WTC11 (cell line): Measurements from ENCODE around the gene VEZT. TPM values are rescaled to one million over a fixed set of nuclear protein-coding genes. Genes with fewer than 3 reads are reported as not detected.

ENCODE experiments used
- ATAC-seq: fragments of 200-7000 bp; cut with Tn5 transposase; 2 replicates; pipeline ENCODE4 v1.10.0; 2021; ENCODE audit warnings: mild to moderate bottlenecking, moderate library complexity
- CTCF ChIA-PET: fragments of 300-600 bp; sonication (Branson Sonifier 250); formaldehyde crosslinking; loops from one replicate; lab custom pipeline; 2021; ENCODE audit warnings: antibody characterized with exemption; lab: Charles Lee
- POLR2A ChIA-PET: fragments of 350-600 bp; sonication (Branson Sonifier 250); formaldehyde crosslinking; loops from one replicate; lab custom pipeline; 2021; ENCODE audit warnings: antibody characterized with exemption; lab: Charles Lee
- DNase-seq: peaks from one replicate; pipeline ENCODE4 v3.0.0; 2021; ENCODE audit warnings: low spot score
- H3K27ac Mint-ChIP-seq: 2 replicates; pipeline ENCODE4 v1.8.0; 2021; ENCODE audit warnings: mixed read lengths
- H3K27me3 Mint-ChIP-seq: 2 replicates; pipeline ENCODE4 v1.8.0; 2021; ENCODE audit warnings: low read depth, mild to moderate bottlenecking, moderate library complexity, mixed read lengths
- H3K36me3 Mint-ChIP-seq: 2 replicates; pipeline ENCODE4 v1.8.0; 2021; ENCODE audit warnings: mixed read lengths
- H3K4me1 Mint-ChIP-seq: 2 replicates; pipeline ENCODE4 v1.8.0; 2022; ENCODE audit warnings: mixed read lengths
- H3K4me3 Mint-ChIP-seq: 2 replicates; pipeline ENCODE4 v1.8.0; 2021; ENCODE audit warnings: mild to moderate bottlenecking, moderate library complexity, mixed read lengths
- H3K9me3 Mint-ChIP-seq: 2 replicates; pipeline ENCODE4 v1.8.0; 2021; ENCODE audit warnings: mixed read lengths
- CREB1 ChIP-seq: sonication (generic); formaldehyde crosslinking; IDR thresholded peaks from 2 replicates; pipeline ENCODE4 v1.8.0; 2023; ENCODE audit warnings: mild to moderate bottlenecking, missing genetic modification reagents
- FOXJ3 ChIP-seq: sonication (generic); formaldehyde crosslinking; IDR thresholded peaks from 2 replicates; pipeline ENCODE4 v1.9.0; 2021; ENCODE audit warnings: missing genetic modification reagents, mild to moderate bottlenecking, borderline replicate concordance
- GRHL2 ChIP-seq: fragments of 250-450 bp; sonication (Bioruptor Pico); IDR thresholded peaks from 2 replicates; pipeline ENCODE4 v1.8.0; 2022; ENCODE audit warnings: mild to moderate bottlenecking, moderate library complexity; ENCODE audit not compliant: insufficient replicate concordance, severe bottlenecking
- MXD4 ChIP-seq: fragments of 250-450 bp; sonication (Bioruptor Pico); IDR thresholded peaks from 2 replicates; pipeline ENCODE4 v1.8.0; 2021; ENCODE audit warnings: mild to moderate bottlenecking, moderate library complexity, borderline replicate concordance
- NFATC4 ChIP-seq: fragments of 250-450 bp; sonication (Bioruptor Pico); IDR thresholded peaks from 2 replicates; pipeline ENCODE4 v1.9.0; 2021; ENCODE audit warnings: mild to moderate bottlenecking
- NFE2L1 ChIP-seq: sonication (generic); formaldehyde crosslinking; IDR thresholded peaks from 2 replicates; pipeline ENCODE4 v1.8.1; 2023; ENCODE audit warnings: missing genetic modification reagents
- NR1H2 ChIP-seq: sonication (generic); formaldehyde crosslinking; IDR thresholded peaks from 2 replicates; pipeline ENCODE4 v1.9.0; 2021; ENCODE audit warnings: mild to moderate bottlenecking, moderate library complexity, missing genetic modification reagents
- RELA ChIP-seq: sonication (generic); formaldehyde crosslinking; IDR thresholded peaks from 2 replicates; pipeline ENCODE4 v1.8.1; 2022; ENCODE audit warnings: missing genetic modification reagents, mild to moderate bottlenecking, borderline replicate concordance
- RORB ChIP-seq: fragments of 250-450 bp; sonication (Bioruptor Pico); IDR thresholded peaks from 2 replicates; pipeline ENCODE4 v1.9.0; 2021; ENCODE audit warnings: mild to moderate bottlenecking
- SOX15 ChIP-seq: fragments of 250-450 bp; sonication (Bioruptor Pico); IDR thresholded peaks from 2 replicates; pipeline ENCODE4 v1.9.0; 2021; ENCODE audit warnings: mild to moderate bottlenecking
- TP53 ChIP-seq: sonication (generic); formaldehyde crosslinking; IDR thresholded peaks from 2 replicates; pipeline ENCODE4 v1.8.1; 2023; ENCODE audit warnings: mild to moderate bottlenecking, missing genetic modification reagents
- ZNF121 ChIP-seq: sonication (generic); formaldehyde crosslinking; IDR thresholded peaks from 2 replicates; pipeline ENCODE4 v1.8.0; 2023; ENCODE audit warnings: missing genetic modification reagents
- ZNF232 ChIP-seq: sonication (generic); formaldehyde crosslinking; IDR thresholded peaks from 2 replicates; pipeline ENCODE4 v1.8.0; 2022; ENCODE audit warnings: mild to moderate bottlenecking, missing genetic modification reagents
- ZNF317 ChIP-seq: sonication (generic); formaldehyde crosslinking; IDR thresholded peaks from 2 replicates; pipeline ENCODE4 v1.8.1; 2023; ENCODE audit warnings: low read depth, mild to moderate bottlenecking, moderate library complexity, missing genetic modification reagents, borderline replicate concordance
- ZNF396 ChIP-seq: fragments of 250-450 bp; sonication (Bioruptor Pico); IDR thresholded peaks from 2 replicates; pipeline ENCODE4 v1.8.0; 2021; ENCODE audit warnings: mild to moderate bottlenecking, moderate library complexity, borderline replicate concordance
- ZNF423 ChIP-seq: fragments of 250-450 bp; sonication (Bioruptor Pico); IDR thresholded peaks from 2 replicates; pipeline ENCODE4 v2.1.2; 2022; ENCODE audit warnings: mild to moderate bottlenecking, moderate library complexity
- total RNA-seq: library from RNA; stranded (reverse); gene quantifications from 3 replicates; pipeline ENCODE4 v1.2.3, GENCODE V29; 2021
- TF ChIP-seq, protein P1 (sequence below): fragments of 250-450 bp; sonication (Bioruptor Pico); conservative IDR thresholded peaks from 2 replicates; pipeline ENCODE4 v1.9.0; 2021; ENCODE audit warnings: mild to moderate bottlenecking
- TF ChIP-seq, protein P2 (sequence below): sonication (generic); formaldehyde crosslinking; conservative IDR thresholded peaks from 2 replicates; pipeline ENCODE4 v1.8.1; 2022; ENCODE audit warnings: mild to moderate bottlenecking, missing genetic modification reagents
- TF ChIP-seq, protein P3 (sequence below): sonication (generic); formaldehyde crosslinking; IDR thresholded peaks from 2 replicates; pipeline ENCODE4 v1.8.1; 2022; ENCODE audit warnings: missing genetic modification reagents, borderline replicate concordance
- TF ChIP-seq, protein P4 (sequence below): sonication (generic); formaldehyde crosslinking; IDR thresholded peaks from 2 replicates; pipeline ENCODE4 v1.8.0; 2022; ENCODE audit warnings: missing genetic modification reagents
- TF ChIP-seq, protein P5 (sequence below): sonication (generic); formaldehyde crosslinking; IDR thresholded peaks from 2 replicates; pipeline ENCODE4 v1.8.0; 2023; ENCODE audit warnings: missing genetic modification reagents
- TF ChIP-seq, protein P6 (sequence below): sonication (generic); formaldehyde crosslinking; conservative IDR thresholded peaks from 2 replicates; pipeline ENCODE4 v1.8.1; 2023; ENCODE audit warnings: mild to moderate bottlenecking, low read depth, missing genetic modification reagents, moderate library complexity
- TF ChIP-seq, protein P7 (sequence below): fragments of 250-450 bp; sonication (Bioruptor Pico); IDR thresholded peaks from 2 replicates; pipeline ENCODE4 v2.1.2; 2022; ENCODE audit warnings: mild to moderate bottlenecking, moderate library complexity

VEZT gene
- total RNA-seq, 1 experiment from 2014 or later = 54.5 TPM

DNA sequence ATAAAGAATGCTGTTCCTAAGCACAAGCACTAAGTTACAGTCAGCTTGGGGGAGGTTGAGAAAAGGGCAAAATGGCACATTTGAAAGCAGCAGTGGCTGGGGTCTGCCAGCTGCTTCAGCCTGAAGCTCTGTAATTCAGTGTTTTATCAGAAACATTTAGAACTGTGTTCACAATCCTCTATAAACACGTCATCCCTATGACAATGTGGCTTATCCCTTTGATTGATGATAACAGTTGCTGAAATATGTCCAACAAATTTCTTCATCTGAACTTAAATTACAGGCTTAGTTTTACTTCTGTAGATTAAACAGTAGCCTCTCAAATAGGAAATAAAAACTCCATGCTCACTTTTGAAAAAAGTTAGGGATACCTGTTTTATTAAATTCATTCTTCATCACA lies 108.8 kb downstream of the VEZT start:
- TF ChIP-seq ZNF232 (no peak), RELA (CRISPR knock-in tag) (no peak), ZNF317 (no peak), GRHL2 (CRISPR knock-in tag) (no peak), SOX15 (no peak), ZNF423 (no peak), MXD4 (CRISPR knock-in tag) (no peak), NFE2L1 (CRISPR knock-in tag) (no peak), CREB1 (no peak), RORB (no peak), ZNF121 (CRISPR knock-in tag) (no peak)
- TF ChIP-seq, protein P1, sequence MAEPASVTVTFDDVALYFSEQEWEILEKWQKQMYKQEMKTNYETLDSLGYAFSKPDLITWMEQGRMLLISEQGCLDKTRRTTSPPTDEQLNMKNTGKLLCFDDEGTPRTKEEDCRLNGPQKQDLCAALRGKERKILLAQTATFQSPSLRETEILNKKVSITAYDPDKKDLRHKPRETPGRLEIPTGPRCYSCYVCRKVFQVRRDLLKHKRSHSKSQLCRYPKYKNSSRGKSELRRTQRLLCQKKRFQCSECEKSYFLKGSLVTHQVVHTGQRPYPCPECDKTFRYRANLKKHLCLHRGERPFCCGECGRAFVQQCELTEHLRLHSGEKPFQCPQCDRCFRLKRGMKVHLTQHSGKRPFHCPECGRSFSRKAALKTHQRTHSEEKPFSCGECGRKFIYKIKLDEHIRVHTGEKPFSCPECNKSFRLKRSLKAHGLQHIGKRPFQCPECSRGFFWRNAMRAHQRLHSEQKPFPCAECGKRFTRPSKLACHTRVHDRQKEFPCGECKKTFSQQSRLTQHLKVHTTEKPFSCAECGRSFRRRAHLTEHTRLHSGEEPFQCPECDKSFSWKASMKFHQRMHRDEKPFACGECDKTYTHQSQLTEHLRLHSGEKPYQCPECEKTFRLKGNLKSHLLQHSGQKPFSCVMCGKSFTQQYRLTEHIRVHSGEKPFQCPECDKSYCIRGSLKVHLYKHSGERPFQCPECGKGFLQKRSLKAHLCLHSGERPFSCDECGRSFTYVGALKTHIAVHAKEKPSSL (CRISPR knock-in tag) = no peak
- TF ChIP-seq, protein P2, sequence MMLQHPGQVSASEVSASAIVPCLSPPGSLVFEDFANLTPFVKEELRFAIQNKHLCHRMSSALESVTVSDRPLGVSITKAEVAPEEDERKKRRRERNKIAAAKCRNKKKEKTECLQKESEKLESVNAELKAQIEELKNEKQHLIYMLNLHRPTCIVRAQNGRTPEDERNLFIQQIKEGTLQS = no peak
- TF ChIP-seq, protein P3, sequence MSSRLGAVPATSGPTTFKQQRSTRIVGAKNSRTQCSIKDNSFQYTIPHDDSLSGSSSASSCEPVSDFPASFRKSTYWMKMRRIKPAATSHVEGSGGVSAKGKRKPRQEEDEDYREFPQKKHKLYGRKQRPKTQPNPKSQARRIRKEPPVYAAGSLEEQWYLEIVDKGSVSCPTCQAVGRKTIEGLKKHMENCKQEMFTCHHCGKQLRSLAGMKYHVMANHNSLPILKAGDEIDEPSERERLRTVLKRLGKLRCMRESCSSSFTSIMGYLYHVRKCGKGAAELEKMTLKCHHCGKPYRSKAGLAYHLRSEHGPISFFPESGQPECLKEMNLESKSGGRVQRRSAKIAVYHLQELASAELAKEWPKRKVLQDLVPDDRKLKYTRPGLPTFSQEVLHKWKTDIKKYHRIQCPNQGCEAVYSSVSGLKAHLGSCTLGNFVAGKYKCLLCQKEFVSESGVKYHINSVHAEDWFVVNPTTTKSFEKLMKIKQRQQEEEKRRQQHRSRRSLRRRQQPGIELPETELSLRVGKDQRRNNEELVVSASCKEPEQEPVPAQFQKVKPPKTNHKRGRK (CRISPR knock-in tag) = no peak
- TF ChIP-seq, protein P4, sequence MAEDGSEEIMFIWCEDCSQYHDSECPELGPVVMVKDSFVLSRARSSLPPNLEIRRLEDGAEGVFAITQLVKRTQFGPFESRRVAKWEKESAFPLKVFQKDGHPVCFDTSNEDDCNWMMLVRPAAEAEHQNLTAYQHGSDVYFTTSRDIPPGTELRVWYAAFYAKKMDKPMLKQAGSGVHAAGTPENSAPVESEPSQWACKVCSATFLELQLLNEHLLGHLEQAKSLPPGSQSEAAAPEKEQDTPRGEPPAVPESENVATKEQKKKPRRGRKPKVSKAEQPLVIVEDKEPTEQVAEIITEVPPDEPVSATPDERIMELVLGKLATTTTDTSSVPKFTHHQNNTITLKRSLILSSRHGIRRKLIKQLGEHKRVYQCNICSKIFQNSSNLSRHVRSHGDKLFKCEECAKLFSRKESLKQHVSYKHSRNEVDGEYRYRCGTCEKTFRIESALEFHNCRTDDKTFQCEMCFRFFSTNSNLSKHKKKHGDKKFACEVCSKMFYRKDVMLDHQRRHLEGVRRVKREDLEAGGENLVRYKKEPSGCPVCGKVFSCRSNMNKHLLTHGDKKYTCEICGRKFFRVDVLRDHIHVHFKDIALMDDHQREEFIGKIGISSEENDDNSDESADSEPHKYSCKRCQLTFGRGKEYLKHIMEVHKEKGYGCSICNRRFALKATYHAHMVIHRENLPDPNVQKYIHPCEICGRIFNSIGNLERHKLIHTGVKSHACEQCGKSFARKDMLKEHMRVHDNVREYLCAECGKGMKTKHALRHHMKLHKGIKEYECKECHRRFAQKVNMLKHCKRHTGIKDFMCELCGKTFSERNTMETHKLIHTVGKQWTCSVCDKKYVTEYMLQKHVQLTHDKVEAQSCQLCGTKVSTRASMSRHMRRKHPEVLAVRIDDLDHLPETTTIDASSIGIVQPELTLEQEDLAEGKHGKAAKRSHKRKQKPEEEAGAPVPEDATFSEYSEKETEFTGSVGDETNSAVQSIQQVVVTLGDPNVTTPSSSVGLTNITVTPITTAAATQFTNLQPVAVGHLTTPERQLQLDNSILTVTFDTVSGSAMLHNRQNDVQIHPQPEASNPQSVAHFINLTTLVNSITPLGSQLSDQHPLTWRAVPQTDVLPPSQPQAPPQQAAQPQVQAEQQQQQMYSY (CRISPR knock-in tag) = no peak
- H3K4me3 Mint-ChIP-seq = no peak overlapping the region
- no peak overlapping the region for H3K27ac Mint-ChIP-seq
- H3K9me3 Mint-ChIP-seq = no peaks in the 10 kb centered on the region
- H3K4me1 Mint-ChIP-seq = no peaks in the 10 kb centered on the region
- no peak for ATAC-seq
- no peaks in the 10 kb centered on the region; the same call in 1 of the 2 replicates for H3K27me3 Mint-ChIP-seq
- CTCF ChIA-PET = interaction anchor here (1.8 kb wide), 1 partner anchor 10 kb away, joined by 8 read pairs; no protein-coding TSS in a partner anchor
- H3K36me3 Mint-ChIP-seq = no peaks in the 10 kb centered on the region
- POLR2A ChIA-PET = no interaction called here
- DNase-seq = no peak

DNA sequence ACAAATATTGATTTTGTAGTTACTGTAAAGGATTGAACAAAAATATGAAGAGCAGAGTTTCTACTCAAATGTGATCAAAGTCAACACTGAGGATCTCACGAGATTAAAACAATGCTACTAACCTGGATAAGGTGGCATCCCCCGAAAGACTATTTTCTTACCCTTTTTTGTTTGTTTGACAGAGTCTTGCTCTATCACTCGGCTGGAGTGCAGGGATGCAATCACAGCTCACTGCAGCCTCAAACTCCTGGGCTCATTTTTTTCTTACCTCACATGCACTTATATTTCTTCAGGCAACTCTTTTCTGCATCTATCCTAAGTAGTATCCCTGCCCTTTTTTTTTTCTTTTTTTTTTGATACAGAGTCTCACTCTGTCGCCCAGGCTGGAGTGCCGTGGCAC lies 109.2 kb downstream of the VEZT start:
- H3K27ac Mint-ChIP-seq = no peak overlapping the region
- H3K36me3 Mint-ChIP-seq = no peaks in the 10 kb centered on the region
- POLR2A ChIA-PET = no interaction called here
- H3K9me3 Mint-ChIP-seq = no peaks in the 10 kb centered on the region
- CTCF ChIA-PET = interaction anchor here (1.8 kb wide), 1 partner anchor 9 kb away, joined by 8 read pairs; no protein-coding TSS in a partner anchor
- H3K4me3 Mint-ChIP-seq = no peak overlapping the region
- H3K4me1 Mint-ChIP-seq = no peaks in the 10 kb centered on the region
- DNase-seq (no peak), ATAC-seq (no peak)
- H3K27me3 Mint-ChIP-seq = no peaks in the 10 kb centered on the region; the same call in 1 of the 2 replicates
- TF ChIP-seq, protein P5, sequence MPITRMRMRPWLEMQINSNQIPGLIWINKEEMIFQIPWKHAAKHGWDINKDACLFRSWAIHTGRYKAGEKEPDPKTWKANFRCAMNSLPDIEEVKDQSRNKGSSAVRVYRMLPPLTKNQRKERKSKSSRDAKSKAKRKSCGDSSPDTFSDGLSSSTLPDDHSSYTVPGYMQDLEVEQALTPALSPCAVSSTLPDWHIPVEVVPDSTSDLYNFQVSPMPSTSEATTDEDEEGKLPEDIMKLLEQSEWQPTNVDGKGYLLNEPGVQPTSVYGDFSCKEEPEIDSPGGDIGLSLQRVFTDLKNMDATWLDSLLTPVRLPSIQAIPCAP (CRISPR knock-in tag) = no peak
- TF ChIP-seq, protein P6, sequence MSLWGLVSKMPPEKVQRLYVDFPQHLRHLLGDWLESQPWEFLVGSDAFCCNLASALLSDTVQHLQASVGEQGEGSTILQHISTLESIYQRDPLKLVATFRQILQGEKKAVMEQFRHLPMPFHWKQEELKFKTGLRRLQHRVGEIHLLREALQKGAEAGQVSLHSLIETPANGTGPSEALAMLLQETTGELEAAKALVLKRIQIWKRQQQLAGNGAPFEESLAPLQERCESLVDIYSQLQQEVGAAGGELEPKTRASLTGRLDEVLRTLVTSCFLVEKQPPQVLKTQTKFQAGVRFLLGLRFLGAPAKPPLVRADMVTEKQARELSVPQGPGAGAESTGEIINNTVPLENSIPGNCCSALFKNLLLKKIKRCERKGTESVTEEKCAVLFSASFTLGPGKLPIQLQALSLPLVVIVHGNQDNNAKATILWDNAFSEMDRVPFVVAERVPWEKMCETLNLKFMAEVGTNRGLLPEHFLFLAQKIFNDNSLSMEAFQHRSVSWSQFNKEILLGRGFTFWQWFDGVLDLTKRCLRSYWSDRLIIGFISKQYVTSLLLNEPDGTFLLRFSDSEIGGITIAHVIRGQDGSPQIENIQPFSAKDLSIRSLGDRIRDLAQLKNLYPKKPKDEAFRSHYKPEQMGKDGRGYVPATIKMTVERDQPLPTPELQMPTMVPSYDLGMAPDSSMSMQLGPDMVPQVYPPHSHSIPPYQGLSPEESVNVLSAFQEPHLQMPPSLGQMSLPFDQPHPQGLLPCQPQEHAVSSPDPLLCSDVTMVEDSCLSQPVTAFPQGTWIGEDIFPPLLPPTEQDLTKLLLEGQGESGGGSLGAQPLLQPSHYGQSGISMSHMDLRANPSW (CRISPR knock-in tag) = no peak
- TF ChIP-seq NFE2L1 (CRISPR knock-in tag) (no peak), ZNF396 (no peak), TP53 (CRISPR knock-in tag) (no peak), FOXJ3 (no peak), ZNF317 (no peak), NFATC4 (CRISPR knock-in tag) (no peak), NR1H2 (CRISPR knock-in tag) (no peak)
- TF ChIP-seq, protein P7, sequence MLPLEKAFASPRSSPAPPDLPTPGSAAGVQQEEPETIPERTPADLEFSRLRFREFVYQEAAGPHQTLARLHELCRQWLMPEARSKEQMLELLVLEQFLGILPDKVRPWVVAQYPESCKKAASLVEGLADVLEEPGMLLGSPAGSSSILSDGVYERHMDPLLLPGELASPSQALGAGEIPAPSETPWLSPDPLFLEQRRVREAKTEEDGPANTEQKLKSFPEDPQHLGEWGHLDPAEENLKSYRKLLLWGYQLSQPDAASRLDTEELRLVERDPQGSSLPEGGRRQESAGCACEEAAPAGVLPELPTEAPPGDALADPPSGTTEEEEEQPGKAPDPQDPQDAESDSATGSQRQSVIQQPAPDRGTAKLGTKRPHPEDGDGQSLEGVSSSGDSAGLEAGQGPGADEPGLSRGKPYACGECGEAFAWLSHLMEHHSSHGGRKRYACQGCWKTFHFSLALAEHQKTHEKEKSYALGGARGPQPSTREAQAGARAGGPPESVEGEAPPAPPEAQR (CRISPR knock-in tag) = no peak
